Measurements from ENCODE around the gene PSPN.

Gene PSPN, protein sequence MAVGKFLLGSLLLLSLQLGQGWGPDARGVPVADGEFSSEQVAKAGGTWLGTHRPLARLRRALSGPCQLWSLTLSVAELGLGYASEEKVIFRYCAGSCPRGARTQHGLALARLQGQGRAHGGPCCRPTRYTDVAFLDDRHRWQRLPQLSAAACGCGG

DNA sequence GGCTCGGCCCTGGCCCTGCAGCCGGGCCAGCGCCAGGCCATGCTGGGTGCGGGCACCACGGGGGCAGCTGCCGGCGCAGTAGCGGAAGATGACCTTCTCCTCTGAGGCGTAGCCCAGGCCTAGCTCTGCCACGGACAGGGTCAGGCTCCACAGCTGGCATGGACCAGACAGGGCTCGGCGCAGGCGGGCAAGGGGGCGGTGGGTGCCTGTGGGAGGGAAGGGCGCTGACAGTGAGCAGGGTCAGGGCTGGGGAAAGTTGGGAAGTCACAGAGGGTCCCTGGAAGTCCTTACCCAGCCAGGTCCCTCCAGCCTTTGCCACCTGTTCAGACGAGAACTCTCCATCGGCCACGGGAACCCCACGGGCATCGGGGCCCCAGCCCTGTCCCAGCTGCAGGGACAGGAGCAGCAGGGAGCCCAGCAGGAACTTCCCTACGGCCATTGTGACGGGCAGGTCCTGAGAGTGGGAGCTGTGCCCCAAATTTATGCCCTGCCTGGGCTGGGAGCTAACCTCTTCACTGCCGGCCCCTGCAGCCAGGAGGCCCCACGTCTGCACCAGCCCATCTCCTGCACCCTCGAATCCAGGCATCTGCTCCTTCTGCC is at the start of gene PSPN:
Gene PSPN, minus strand, starts transcription at position 523 of the 600 bp plus-strand sequence. Its CDS starts 84 bp downstream, at position 439.
- no peak for DNase-seq

DNA sequence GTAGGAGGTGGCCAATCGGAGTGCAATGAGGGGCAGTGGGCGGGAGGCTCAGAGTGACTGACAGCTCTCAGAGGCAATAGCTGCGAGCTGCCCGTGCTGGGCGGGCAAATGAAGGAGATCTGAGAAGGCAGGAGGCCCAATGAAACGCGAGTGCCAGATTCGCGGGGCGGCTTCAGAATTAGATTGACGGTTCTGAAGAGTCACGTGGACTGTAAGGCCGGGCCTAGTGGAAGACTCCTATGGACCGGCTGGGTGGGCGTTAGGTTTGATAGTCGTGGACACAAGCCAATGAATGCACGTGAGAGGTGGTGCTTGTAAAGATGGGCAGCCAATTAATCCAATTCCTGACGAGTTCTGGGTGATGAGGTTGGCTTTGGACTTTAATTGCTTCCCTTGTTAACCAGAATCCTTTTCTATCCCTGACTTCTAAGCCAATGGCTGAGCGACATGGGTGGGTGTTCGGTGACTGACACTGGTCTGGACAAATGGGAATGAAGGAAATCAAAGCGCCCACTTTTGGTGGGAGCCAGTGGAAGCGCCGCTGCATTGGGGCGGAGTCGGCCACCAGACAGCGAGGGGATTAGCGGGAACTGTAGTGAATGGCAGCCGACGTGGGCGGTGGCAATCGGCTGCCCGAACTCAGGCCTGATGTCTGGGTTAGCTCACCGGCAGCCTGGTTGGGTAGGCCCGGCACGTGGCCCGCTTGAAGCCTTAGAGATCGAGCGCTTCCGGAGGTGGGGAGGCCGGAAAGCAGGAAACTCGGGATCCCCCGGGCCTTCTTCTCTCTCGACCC is 49.4 kb upstream of the PSPN start:
- peak; percentile 100 for DNase-seq

DNA sequence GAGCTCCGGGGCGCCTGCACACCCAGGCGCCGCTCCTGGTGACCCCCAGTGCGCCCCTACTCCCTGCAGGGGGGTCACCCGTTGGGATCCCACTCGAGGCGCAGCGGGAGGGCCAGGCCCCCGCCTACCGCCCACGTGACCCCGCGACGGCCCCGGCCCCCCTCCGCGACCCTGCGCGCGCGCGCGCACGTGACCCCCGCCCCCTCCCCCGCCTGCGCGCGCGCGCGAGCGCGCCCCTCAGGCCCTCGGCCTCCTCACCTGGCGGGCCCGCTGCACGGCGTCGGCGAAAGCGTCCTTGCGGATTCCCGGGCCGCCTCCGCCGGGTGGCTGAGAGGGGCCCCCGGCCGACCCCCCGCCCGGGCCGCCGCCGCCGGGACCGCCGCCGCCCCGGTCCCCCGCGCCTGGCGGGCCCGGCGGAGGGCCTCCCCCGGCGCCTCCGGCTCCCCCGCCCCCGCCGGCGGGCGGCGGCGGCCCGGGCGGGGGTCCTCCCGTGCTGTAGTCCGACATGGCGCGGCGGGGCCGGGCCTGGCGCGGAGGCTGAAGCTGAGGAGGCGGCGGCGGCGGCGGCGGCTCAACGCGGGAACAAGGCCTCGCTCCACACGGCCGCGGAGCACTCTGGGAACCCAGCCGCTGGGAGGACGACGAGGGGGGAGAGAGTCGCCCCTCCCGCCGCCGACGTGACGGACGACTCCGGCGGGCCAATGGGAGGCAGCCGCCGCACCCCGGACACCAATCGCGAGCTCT is 48.6 kb upstream of the PSPN start, which contains the start of gene KHSRP:
Gene KHSRP, minus strand, starts transcription at position 617 of the 744 bp plus-strand sequence. Its CDS starts 110 bp downstream, at position 507.
- no peak for DNase-seq

DNA sequence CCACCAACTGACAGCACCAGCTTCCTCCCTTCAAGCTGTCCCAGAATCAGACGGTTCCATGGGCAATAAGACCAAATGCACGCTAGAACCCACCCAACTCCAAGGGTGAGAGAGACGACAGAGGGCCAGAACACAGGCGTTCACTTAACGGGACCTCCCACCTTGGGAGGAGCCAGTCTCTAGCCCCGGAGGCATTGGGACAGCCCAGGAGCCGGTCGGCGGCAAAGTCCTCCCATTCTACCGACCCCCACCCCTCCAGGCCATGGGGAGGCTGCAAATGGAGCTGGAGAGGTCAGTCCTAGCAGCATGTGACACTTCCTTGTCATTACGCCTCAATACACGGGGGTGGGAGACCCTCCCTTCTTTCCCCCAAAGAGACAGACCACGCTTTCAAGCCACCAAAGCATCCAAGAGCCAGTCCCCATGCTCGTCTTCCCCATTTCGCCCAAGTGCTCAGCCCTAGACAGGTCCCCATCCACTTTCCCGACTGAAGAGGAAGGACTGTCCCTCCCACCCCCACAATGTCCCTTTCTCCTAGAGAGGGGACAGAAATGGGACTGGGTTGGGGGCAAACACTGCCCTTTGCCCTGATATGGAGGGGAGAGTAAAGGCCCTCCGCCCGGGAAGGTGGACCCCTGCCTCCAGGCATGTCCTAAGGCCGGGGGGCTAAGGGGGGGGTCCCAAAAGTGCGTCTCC is 47.9 kb upstream of the PSPN start:
- DNase-seq, result peak; percentile 52

DNA sequence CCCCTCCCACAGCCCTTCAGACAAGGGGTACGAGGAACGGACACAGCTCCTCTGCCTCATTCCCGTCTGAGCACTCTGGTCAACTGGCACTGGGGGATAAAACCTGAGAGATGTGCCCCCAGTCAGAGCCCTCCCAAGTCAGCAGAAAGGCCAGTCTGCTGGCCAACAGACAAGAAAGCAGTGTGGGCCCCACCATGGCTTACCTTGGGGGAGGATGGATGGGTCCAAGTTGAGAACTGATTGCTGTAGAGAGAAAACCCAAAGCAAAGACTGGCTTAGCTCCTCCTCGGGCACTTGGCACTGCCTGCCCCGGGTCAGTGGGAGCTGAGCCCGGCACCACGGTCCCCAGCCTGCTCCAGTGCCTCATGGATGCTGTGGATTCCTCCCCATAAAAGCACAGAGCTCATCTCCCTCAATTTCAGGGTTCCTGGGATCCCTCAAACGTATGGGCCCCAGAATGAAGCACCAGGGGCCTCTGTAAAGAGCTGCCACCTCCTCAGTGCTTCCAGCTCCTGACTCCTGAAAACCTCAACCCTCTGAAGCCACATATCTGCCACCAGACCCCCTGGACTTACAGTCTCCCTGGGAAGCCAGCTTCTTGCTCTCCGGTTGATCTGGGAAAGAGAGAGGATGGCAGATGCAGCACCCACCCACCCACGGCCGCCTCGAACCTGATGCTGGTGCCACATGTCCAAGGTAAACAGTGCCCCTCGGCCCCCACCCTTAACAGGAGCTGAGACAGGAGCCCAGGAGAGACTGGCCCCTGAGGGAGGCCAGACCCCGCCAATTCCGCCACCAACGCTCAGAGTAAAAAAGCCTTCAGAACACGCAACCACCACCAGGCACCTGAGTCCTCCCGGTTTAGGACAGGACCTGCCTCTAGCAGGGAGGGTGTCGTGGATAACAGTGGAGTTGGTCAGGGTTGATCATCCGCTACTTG is 45.6 kb upstream of the PSPN start:
- no peak for DNase-seq

DNA sequence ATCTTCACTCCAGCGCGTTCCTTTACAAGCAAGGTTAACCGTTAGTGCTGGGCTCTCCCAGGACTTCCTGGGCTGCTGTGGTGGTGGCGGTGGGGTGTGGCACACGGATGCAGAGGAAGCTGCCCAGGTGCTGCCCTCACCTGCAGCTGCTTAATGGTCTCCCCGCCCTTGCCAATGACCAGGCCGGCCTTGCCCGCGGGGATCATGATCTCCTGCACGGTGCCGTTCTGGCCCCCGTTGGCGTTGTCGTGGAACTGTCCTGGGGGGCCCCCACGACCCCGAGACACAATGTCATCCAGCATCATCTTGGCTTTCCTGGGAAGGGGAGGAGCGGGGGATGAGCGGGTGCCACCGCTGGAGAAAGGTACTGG is 42.8 kb upstream of the PSPN start:
- no peak for DNase-seq

DNA sequence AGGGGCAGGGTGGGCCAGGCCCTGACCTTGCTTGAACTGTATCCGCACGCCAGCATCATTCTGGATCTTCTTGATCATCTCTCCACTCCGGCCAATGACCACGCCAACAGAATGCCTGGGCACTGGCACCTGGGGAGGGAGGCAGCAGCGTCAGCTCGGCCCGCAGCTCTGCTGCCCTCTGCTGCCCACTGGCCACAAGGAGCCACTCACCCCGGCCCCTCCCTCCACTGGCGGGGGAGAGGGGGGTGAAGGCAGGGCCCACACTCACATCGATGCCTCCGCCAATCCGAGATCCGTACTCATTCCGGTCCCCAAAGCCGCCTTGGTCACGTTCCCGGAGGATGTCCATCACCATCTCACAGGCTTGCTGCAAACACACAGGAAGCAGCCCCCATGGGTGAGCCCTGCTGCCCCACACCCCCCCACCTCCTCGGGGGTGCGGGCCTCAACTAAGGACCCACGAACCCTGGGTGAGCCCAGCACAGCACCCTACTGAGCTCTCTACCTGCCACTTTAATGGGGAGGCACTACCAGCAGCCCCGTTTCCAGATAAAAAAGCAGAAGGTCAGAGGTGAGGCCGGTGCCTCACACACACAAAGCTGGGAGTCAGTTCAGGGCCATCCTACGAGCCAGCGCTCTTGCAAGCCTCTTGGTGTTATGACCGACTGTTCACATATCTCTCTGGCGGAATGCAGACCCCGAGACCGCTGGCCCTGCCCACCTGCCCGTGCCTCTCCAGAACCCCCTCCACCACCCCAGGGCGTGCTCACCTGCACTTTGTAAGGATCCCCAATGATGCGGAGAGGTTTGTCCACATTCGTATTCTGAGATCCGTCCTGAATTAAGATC is 42.2 kb upstream of the PSPN start:
- DNase-seq, result no peak

DNA sequence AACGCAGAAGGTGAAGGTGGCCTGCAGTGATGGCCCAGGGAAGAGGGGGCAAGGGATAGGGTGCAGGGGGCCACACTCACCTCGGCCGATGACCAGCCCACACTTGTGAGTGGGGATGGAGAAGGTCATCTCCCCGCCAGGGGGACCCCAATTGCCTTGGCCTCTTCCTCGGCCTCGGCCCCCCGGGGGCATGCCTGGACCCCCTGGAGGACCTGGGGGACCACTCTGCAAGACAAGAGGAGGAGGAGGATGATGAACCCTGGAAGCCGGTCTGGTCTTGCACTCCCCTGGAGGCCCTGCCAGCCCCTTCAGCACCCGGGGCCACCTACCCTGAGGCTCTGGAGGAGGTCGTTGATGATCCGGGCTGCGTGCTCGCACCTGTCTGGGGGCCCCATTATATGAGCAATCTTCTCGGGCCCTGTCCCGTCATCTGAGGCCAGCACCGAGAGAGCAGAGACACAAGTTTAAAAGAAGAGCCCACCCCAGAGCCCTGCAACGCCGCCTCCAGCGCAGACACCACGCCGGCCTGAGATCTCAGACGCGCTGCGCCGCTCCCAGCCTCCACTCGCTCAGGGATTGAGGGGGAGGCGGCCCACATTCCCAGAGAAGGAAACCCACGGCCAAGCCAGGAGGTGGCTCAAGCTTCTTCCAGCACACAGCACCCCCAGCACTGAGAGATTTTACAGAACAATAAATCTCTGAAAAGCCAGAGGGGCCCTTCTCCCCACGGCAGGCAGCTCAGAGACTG is 41.1 kb upstream of the PSPN start:
- no peak for DNase-seq

DNA sequence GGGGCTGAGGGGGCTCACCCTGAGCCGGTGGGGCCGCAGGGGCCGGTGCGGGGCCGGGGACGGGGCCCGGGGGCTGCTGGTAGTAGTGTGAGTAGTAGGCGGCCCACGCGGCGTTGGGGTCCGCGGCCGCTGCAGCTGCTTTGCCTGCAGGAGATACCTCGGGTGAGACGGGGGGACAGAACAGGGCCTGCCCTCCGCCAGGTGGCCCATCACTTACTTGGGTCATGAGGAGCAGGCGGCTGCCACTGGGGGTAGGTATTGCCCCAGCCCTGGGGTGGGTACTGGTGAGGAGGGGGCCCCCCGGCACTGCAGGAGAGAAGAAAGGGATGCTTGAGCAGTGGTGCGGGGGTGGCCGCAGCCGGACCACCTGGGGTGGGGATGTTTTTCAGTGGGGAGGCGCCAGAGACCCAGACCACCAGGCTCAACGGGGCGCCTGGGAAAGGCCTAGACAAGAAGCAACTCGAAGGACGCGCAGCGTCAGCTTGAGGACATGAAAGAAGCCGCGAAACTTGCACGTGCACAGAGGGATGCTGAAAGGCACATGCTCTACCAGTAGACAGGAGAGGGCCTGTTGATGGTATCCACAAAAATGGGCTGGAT is 40.0 kb upstream of the PSPN start:
- no peak for DNase-seq

DNA sequence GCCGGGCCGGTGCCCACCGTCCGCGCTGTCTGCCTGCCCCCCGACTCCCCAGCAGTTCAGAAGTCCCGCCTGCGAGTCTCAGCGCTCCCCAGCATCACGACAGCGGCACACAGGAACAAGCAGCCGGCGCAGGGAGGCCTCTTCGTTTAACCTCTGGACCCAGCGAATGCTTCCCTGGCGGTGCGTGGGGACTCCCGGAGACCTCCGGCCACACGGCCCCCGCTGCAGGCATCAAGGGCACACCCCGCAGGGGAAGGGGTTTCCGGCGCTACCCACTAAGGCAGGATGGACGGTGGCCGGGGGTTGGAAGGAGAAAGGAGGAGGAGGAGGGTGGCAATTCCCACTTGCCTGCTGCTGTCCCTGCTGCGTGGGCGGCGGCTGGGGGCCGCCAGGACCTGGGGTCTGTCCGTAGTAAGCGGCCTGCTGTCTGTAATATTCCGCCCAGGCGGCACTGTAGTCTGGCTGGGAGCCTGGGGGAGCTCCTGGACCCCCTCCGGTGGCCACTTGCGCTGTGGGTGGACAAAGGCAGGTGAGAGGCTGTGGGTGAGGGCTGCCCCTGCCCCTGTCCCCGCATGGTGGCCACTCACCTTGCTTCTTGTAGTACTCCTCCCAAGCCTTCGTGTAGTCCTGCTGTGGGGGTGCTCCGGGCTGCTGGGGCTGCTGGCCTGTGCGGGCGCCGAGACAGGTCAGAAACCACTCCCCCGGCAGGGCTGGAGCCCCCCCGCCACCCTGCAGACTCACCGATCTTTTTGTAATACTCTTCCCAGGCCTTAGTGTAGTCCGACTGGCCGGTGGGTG is 39.3 kb upstream of the PSPN start:
- DNase-seq, result no peak

DNA sequence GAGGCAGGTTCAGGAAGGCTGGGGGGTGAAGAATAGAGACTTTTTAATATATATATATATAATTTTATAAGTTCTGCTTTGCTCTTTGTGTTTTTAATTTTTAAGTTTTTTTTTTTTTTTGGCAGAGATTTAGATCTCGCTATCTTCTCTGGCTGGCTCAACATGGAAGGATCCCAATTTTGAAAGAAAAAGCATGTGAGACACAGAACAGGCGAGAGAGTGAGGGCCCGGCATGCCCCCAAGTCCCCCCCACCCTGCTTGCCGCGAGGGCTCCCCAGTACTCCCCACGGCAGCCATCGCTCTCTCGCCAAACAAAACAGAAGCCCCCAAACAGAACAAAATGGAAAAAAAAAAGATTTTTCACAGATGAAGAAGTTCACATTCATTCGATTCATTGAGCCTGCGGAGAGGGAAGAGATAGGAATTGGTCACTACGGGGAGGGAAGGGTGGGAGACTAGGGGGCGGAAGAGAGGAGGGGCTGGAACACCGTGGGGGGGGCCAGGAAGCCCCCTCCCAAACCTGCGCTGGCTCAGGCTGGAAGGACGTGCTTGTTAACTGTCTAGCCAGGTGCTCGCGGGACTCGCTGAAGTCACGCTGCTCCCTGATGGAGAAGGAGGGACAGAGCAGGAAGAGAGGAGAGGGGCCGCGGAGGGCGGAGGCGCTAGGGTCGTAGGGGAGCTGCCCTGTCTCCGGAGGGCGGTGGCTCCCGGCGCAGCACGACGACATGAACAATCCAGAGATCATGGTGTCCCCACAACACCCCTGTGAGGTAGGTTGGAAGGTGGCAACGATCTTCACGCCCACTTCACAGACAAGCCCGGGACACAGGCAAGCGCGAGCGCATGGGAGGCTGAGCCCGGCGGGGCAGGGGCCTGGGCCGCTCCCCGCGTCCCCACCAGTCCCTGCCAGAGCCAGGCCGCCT is 38.2 kb upstream of the PSPN start:
- no peak for DNase-seq

DNA sequence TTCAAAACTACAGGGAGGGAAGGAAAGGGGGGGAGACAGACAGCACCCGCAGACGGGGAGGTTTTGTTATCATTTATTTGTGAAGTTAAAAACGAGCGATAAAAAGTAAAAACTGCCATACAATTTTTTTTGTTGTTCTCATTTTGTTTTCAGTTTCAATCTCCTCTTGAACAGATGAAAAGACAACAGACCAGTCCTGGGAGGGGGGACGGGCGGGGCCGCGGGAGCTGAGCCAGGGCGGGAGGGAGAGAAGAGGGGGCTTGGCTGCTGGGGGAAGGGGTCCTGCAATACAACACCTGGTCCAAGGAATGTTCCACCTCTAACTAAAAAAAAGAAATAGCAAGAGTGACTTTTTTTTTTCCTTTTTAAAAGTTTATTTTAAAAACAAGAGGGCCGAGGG is 37.6 kb upstream of the PSPN start:
- DNase-seq, result no peak

DNA sequence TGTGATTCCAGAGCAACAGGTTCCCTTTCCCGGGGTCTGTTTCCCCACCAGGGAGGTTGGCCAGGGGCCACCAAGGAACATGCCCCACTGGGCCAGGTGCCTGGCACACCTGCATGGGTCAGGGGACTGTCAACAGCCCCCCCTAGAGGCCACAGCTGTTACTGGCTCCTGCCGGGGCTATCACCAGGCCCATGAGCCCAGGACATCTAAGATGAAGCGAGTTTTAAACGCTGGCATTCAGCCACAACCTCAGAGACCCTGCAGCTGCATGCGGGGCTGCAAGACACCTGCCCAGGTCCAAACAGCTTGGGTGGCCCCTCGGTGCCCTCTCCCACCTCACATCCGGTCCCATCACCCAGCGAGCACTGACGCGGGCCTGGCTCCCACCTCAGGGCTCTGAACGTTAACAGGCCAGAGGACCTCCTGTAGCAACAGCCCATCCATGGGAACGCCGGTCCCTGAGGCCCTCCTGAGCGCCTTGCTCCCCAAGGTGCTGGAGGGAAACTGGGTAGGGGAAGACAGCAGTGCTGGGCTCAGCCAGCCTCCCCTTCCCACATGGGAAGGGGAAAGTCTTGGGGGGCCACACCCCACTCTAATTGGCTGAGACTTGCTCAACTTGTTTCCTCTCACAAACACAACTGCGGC is 36.8 kb upstream of the PSPN start:
- no peak for DNase-seq

DNA sequence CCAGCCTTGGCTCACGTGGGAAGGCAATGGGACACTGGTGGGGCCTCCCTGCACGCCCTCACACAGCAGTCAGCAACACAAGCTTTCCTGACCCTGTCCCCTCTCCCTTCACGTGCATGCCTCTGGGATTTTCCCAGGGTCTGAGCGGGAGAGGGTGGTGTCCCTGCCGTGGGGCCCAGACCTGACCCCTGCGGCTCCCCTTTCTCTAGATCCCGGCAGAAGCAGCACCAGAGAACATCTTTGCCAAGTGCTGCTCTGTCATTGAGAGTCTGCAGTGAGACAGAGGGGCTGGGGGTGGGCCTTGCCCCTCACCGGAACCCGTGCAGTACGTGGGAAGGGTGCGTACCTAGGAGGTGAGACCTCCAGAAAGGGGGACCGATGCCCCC is 36.3 kb upstream of the PSPN start:
- DNase-seq, result no peak

DNA sequence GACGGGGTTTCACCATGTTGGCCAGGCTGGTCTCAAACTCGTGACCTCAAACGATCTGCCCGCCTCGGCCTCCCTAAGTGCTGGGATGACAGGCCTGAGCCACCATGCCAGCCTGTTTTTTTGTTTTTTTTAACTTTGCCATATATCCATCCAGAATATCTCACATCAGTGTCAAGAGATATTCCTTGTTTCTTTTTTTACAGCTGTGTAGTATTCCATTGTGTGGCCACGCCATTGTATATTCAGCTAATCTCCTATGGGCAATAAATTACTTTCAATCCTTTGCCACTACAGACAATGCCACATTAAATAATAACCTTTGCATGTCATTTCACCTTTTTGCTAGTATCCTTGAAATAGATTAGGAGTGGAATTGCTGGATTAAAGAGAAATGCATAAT is 33.6 kb upstream of the PSPN start:
- DNase-seq, result no peak

DNA sequence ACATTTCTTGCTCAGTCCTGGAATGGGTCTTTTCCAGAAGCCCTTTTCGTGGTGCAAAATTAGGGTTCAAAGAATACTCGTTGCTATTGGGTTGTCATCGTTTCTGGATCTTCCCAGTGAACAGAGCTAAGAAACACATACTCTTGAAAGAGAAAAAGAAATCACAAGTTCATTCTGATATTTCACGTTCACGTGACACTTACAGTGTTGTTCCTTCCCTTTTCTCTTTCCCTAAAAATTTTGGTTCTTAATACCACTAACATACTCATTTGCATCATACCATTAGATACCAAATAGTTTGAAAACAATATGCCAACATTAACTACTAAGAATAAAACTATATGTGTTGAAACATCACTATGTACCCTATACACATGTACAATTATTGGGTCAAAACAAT is 30.7 kb upstream of the PSPN start:
- DNase-seq, result peak; percentile 31
